GM06990 (cell line): ENCODE results near the gene RP9.
A peak's percentile ranks its signal among the peaks of the same experiment; 100 is the strongest.

Experiments
- DNase-seq: peaks from one replicate; pipeline ENCODE4 v3.0.0-alpha.2; 2011; ENCODE audit not compliant: insufficient read length; ENCODE audit errors: extremely low read depth
- H3K27me3 ChIP-seq: replicated peaks from 2 replicates; pipeline ENCODE4 v1.6.0; 2011; ENCODE audit warnings: low read length; ENCODE audit not compliant: control insufficient read depth, insufficient read depth
- H3K36me3 ChIP-seq: 2 replicates; pipeline ENCODE4 v1.5.1; 2011; ENCODE audit warnings: low read length; ENCODE audit not compliant: control insufficient read depth, insufficient read depth
- H3K4me3 ChIP-seq: replicated peaks from 2 replicates; pipeline ENCODE4 v1.5.1; 2011; ENCODE audit warnings: low read depth, mild to moderate bottlenecking, control low read depth, low read length
- TF ChIP-seq, protein P1 (sequence below): IDR thresholded peaks from 2 replicates; pipeline ENCODE4 v1.5.1; 2011; ENCODE audit warnings: low read length, control low read depth, mild to moderate bottlenecking, inconsistent platforms; ENCODE audit not compliant: insufficient read depth, poor library complexity, severe bottlenecking

RP9 gene

DNA sequence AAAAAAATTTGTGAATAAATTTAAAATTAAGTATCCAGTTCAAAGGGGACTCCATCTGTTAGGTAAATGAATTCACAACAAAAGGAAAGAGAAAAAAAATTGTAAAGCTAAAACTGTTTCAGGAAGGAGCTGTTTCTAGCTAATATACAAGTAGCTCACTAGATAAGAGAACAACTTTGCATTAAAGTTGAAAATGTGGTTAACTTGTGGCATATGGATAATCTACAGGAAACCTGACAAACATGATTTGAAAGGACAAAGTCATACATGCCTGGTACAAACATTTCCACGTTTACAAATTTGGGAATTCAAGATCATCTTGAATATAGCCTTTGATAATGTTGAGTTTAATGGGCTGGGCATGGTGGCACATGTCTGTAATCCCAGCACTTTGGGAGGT, 55.5 kb downstream of the RP9 start:
- peaks cover 2% of the 10 kb centered on the region; the same call in 1 of the 2 replicates for H3K36me3 ChIP-seq
- H3K4me3 ChIP-seq = no peak overlapping the region
- no peaks in the 10 kb centered on the region for H3K27me3 ChIP-seq
- TF ChIP-seq, protein P1, sequence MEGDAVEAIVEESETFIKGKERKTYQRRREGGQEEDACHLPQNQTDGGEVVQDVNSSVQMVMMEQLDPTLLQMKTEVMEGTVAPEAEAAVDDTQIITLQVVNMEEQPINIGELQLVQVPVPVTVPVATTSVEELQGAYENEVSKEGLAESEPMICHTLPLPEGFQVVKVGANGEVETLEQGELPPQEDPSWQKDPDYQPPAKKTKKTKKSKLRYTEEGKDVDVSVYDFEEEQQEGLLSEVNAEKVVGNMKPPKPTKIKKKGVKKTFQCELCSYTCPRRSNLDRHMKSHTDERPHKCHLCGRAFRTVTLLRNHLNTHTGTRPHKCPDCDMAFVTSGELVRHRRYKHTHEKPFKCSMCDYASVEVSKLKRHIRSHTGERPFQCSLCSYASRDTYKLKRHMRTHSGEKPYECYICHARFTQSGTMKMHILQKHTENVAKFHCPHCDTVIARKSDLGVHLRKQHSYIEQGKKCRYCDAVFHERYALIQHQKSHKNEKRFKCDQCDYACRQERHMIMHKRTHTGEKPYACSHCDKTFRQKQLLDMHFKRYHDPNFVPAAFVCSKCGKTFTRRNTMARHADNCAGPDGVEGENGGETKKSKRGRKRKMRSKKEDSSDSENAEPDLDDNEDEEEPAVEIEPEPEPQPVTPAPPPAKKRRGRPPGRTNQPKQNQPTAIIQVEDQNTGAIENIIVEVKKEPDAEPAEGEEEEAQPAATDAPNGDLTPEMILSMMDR = no peak
- DNase-seq = no peak

DNA sequence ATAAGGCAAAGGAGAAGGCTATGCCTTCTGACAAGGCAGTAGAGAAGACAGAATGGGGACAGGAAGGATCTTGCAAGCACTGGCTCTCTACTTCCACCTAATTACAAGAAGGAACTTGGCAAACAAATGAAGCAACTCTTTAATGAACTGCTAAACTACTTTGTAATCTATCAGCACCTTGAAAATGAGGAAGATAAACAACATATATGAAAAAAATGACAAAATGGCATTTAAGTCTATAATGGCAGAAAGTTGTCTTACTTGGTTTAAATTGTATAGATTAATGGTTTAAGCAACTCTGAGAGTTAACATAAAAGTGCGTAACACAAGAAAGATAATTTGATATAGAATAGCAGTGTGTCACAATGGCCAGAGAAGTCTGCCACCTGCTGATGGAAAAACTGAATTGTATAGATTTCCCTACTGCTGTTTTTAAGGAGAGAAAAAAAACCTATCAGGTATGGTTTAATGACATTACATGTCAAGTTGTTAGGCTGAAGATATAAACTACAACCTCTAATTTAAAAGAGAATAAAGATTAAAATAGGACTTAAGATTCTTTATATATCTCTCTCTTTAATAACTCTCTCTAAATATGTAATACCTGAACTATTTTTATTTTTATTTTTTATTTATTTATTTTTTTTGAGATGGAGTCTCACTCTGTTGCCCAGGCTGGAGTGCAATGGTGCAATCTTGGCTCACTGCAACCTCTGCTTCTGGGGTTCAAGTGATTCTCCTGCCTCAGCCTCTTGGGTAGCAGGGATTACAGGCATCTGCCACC, 58.5 kb downstream of the RP9 start:
- Histone ChIP-seq H3K36me3 (no peaks in the 10 kb centered on the region; the same call in 1 of the 2 replicates), H3K27me3 (no peaks in the 10 kb centered on the region), H3K4me3 (no peak overlapping the region)
- DNase-seq = no peak
- TF ChIP-seq, protein P1 = peak; percentile 61

DNA sequence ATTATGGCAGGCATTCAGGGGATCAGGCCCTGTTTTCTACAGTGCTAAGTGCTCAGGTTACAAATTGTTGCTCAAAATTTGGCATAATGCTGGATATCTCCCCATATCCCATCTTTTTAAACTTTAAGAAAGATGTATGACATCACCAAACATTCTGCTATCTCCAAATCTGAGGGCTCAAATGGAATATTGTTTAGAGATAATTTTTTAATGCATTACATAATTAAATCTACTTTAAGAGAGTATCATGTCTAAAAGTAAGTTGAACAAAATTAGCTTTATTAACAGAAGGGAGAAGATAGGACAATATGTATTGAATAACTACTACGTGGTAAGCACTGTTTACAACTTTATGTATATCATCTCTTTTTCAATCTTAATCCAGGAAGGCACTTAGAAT, 60.5 kb downstream of the RP9 start:
- no peak overlapping the region for H3K4me3 ChIP-seq
- no peaks in the 10 kb centered on the region; the same call in 1 of the 2 replicates for H3K36me3 ChIP-seq
- no peak for DNase-seq
- no peaks in the 10 kb centered on the region for H3K27me3 ChIP-seq
- TF ChIP-seq, protein P1 = no peak

DNA sequence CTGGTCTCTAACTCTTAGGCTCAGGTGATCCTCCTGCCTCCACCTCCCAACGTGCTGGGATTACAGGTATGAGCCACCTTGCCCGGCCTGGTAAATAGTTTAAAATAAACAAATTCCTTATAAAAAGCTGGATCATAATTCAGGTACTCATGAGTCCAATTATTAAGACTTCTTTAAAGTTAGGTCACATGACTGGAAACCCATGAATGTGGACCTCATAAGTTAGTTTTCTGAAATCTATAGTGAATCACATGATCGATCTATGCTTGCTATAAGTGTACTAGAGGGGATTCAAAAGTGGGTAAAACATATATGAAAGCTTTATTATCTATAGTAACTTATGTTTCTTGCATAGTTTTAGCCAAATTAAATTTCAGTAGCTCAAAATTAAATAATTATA, 60.9 kb downstream of the RP9 start:
- Histone ChIP-seq H3K4me3 (no peak overlapping the region), H3K27me3 (no peaks in the 10 kb centered on the region), H3K36me3 (no peaks in the 10 kb centered on the region; the same call in 1 of the 2 replicates)
- TF ChIP-seq, protein P1 = no peak
- DNase-seq = no peak

DNA sequence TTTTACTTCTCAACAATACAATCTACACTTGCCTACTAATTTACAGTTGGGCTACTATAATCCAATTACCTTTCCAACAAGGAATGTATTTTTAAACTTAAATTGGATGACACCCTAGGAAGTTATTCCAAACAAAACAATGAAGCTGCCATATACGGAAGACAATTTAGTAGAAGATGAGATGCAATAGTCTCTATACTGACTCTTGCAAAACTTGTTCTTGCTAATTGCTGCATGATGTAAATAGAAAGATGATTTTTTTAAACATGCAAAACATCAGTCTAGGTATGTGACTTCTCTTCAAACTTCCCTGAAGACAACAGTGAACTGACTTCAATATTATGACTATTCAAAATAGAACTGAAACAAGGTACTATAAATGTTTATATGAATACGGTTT, 64.2 kb downstream of the RP9 start:
- no peak overlapping the region for H3K4me3 ChIP-seq
- peak; percentile 29 for DNase-seq
- H3K27me3 ChIP-seq = no peaks in the 10 kb centered on the region
- TF ChIP-seq, protein P1 = no peak
- no peaks in the 10 kb centered on the region; the same call in 1 of the 2 replicates for H3K36me3 ChIP-seq
